RPMI7951 (cell line): ENCODE data around the gene ADGRL3. TPM values are rescaled to one million over a fixed set of nuclear protein-coding genes. Genes with fewer than 3 reads are reported as not detected.
"Not testable (repeated sequence)": the region's sequence is repeated elsewhere in the genome, so short reads cannot be mapped to it uniquely, and the experiment has no call there.

Source experiments
- DNase-seq: peaks from one replicate; pipeline ENCODE4 v3.0.0-alpha.2; 2012; ENCODE audit warnings: low read depth
- total RNA-seq: library from RNA; depleted of rRNA; stranded (reverse); fragments of >200 nt; shearing (Covaris generic); gene quantifications from 2 replicates; pipeline ENCODE4 v1.2.3, GENCODE V29; 2014

The ADGRL3 gene
- total RNA-seq, 1 experiment from 2014 or later, result not detected

- no peak for DNase-seq
These were observed 605.1 kb downstream of the ADGRL3 start for GRCh38 chr4:61805227-61805626.

DNA sequence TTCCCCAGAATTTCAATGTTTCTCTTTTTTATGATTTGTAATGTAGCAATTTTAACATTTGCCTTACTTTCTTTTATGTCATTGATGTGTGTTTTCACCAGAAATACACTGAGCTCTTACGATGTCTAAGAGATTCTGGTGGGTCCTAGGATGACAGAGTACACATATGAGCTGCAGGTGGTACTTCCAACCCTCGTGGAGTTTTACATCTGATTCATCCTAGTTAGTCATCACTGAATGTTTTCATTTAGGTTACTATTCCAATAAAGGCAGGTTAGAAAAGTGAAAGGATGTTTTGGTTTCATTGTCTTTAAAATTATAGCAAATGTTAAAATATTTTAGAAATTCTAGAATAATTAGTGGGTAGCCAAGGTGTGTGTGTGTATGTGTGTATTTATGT is 605.9 kb downstream of the ADGRL3 start:
- DNase-seq, result no peak

GRCh38 chr4:61812171-61812570 is 612.0 kb downstream of the ADGRL3 start:
- no peak for DNase-seq

- no peak for DNase-seq
These were observed 616.9 kb downstream of the ADGRL3 start for GRCh38 chr4:61817071-61817470.

GRCh38 chr4:61820136-61820535 is 620.0 kb downstream of the ADGRL3 start:
- DNase-seq, result no peak

DNA sequence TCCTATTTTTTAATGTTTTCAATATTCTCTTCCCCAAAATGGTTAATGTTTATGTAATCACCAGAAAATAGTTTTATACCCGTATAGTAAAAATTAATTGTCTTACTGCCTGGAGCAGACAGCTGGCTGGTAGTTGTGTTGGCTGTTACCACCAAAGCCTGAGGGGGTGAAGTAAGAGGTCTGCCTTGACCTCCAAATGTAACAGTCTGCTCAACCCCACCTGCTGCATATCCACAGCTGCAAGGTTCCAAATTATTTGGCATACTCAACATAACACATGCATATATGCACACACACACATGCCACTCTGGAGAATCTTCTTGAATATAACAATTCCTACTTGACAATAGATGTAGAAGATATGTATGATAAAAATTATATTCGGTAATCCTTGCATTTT is 624.3 kb downstream of the ADGRL3 start:
- no peak for DNase-seq

- no peak for DNase-seq
These were observed 627.8 kb downstream of the ADGRL3 start for GRCh38 chr4:61827907-61828391.

- DNase-seq, result no peak
These were observed 628.8 kb downstream of the ADGRL3 start for GRCh38 chr4:61828960-61829359.

DNA sequence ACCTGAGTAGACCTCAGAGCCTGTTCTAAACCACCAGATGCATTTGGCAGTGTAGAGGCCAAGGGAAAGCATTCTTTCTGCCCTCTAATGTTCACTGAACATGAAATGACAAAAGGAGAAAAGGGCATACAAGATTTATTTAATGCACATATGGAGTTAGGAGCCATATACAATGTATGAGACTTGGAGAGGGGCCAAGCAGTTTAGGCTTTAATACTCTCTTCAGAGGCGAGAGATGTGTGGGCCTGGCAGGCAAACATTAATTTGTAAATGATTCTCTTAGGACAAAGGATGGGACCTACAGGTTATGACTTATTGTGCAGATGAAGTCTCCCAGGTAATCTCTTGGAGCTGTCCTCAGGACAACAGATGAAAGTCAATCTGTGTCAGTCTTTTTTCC is 631.9 kb downstream of the ADGRL3 start:
- no peak for DNase-seq

DNA sequence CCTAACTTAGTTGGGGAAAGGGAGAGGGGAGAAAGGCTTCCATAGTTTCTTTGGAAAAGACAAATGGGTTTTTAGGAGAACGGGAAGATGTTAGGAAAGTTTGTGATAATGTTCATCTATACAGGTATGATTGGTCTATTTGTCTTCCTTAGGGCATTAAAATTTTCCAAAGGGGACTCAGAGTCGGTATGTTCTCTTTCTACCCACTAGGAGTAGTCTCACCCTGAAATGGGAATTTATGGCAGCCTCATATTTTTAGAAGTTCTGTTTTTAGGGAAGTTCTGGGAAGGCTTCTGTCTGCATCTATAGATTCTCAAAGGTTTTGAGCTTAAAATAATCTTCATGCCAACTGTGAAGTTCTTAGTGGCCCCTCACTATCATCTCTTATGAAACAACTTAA is 637.3 kb downstream of the ADGRL3 start:
- DNase-seq, result no peak

DNA sequence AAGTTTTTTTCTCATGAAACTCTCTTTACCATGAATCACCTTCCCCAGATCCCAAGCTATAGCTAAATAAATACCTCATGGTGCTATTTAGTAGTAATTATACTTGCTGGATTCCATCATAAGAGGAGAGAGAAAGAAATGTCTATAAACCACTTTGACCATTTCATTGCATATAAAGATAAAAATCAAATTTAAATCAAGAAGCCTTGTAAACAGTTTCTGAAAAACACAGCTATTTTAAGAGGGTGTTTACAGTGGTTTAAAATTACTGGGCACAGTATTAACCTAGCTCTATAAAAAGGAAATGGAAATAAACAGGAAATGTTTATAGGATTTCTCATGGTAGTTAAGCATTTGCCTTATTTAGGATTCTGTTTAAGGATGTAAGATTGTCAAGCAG is 637.9 kb downstream of the ADGRL3 start:
- no peak for DNase-seq

- DNase-seq, result no peak
These were observed 641.6 kb downstream of the ADGRL3 start for GRCh38 chr4:61841714-61842113.

DNA sequence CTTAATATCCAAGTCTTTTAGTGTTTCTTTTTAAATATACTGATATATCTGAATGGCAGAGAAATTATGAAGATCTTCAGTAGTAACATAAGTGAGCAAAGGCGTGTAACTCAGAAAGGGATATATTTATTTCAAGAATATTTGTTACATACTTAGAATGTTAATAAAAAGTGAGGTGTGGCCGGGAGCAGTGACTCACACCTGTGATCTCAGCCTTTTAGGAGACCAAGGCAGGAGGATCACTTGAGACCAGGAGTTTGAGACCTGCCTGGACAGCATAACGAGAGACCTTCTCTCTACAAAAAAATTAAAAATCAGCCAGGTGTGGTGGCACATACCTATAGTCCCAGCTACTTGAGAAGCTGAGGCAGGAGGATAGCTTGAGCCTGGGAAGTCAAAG is 651.0 kb downstream of the ADGRL3 start:
- no peak for DNase-seq

GRCh38 chr4:61852105-61852504 is 652.0 kb downstream of the ADGRL3 start:
- not testable (repeated sequence) for DNase-seq

DNA sequence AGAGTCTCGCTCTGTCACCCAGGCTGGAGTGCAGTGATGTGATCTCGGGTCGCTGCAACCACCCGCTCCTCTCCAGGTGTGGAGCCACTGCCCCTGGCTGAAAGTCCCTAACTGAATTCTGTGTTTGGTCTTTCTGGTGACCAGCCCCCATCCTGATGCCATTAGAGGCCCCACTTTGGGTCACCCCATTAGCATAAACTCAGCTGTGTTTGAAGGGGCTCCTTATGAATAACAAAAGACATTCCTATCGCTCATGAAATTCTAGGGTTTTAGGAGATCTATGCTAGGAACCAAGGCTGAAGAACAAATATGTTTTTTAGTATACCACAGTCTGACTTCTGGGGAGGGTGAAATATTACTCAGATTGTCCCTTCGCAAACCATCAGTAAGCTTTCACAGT is 652.9 kb downstream of the ADGRL3 start:
- no peak for DNase-seq

GRCh38 chr4:61860376-61860775 is 660.2 kb downstream of the ADGRL3 start:
- no peak for DNase-seq

DNA sequence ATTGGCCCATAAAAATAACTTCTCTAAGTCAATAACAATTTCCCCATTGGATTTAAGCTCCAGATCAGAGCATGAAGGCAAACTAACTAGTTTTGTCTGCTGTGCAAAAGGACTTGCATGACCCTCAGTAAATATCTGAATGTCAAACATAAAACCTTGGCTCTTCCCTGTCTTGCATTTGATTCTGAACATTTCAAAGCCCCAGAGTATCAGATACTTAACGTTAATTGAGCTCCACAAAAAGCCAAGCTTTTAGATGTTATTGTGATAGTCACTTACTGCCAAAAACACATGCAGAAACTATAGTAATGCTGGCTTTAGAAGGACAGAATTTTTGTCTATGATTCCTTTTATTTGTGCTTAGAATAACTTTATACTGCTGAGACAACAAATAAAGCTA is 664.2 kb downstream of the ADGRL3 start:
- no peak for DNase-seq

GRCh38 chr4:61866378-61867030 is 666.4 kb downstream of the ADGRL3 start:
- no peak for DNase-seq

GRCh38 chr4:61872983-61873382 is 672.9 kb downstream of the ADGRL3 start:
- DNase-seq, result no peak

DNA sequence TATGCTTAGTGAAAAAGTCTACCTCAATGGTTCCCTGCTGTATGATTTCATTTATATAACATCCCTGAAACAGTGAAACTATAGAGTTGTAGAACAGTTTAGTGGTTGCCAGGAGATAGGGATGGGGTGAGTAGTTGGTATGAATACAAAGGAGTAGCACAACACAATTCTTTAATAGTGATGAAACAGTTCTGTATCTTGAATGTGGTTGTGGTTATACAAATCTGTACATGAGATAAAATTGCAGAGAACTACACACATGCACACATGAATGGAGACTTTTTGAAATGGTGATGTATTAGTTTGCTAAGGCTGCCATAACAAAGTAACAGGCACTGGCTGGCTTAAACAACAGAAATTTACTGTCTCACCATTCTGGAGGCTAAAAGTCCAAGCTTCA is 677.1 kb downstream of the ADGRL3 start:
- no peak for DNase-seq

- DNase-seq, result no peak
These were observed 677.8 kb downstream of the ADGRL3 start for GRCh38 chr4:61877893-61878292.

DNA sequence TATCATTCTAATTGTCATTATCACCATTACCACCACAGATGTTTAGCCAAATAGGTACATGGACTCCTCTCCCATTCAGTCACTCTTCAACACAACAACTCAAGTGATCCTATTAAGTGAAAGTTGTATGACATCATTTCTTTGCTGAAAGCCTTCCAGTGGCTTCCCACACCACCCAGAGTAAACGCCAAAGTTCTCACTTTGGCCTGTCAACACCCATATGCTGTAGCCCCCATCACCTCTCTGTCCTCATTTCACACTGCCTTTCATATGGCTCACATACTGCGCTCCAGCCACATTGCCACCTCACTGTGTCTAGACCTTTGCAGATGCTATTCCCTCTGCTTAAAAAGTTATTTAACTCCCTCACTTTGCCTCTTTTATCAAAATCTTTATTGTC is 682.3 kb downstream of the ADGRL3 start:
- DNase-seq, result no peak

GRCh38 chr4:61886131-61886530 is 686.0 kb downstream of the ADGRL3 start:
- no peak for DNase-seq

GRCh38 chr4:61889117-61889516 is 689.0 kb downstream of the ADGRL3 start:
- no peak for DNase-seq
